Sigmoid colon (tissue), 4 donors: ENCODE measurements around the gene SNCG.

ENCODE experiments used
- EP300 ChIP-seq, 4 donors: sonication (generic); formaldehyde crosslinking; IDR thresholded peaks; one replicate each; pipeline ENCODE4 v1.6.1; 2017; ENCODE audit warnings: antibody characterized with exemption in 4 of 4
- POLR2A ChIP-seq, 2 donors: fragments of 450-650 bp; IDR thresholded peaks; one replicate each; pipeline ENCODE4 v1.6.1; 2016; ENCODE audit warnings: antibody characterized with exemption in 2 of 2, mild to moderate bottlenecking in 2 of 2, moderate library complexity in 2 of 2
- POLR2AphosphoS5 ChIP-seq, 4 donors: sonication (generic); formaldehyde crosslinking; IDR thresholded peaks; one replicate each; pipeline ENCODE4 v1.6.1; 2017; ENCODE audit warnings: antibody characterized with exemption in 4 of 4
- TF ChIP-seq, protein P1 (sequence below), 4 experiments: fragments of 450-650 bp in 3 of 4; fragments of 200-600 bp in 1 of 4; IDR thresholded peaks; one replicate each; pipeline ENCODE4 v1.5.1; 2016 to 2019; ENCODE audit warnings: antibody characterized with exemption in 4 of 4, mild to moderate bottlenecking in 3 of 4, moderate library complexity in 2 of 4

DNA sequence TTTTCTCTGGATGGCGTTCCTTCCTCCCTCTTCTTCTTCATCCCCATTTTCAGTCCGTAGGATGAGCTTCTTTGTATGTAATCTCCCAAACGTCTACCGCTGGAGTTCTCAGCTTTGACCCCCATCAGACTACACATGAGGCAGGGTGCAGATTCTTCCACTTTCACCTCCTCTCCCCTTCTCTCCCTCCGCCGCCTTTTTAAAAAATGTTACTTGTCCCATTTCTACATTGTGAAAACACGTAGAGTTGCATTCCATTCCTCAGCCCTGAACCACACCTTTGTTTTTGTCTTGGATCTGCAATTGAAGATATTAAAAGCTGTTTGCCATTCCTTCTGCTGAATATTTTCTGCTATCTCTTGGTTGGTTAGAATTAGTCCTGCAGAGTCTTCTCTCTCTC lies 16.1 kb downstream of the SNCG start:
- TF ChIP-seq, protein P1, sequence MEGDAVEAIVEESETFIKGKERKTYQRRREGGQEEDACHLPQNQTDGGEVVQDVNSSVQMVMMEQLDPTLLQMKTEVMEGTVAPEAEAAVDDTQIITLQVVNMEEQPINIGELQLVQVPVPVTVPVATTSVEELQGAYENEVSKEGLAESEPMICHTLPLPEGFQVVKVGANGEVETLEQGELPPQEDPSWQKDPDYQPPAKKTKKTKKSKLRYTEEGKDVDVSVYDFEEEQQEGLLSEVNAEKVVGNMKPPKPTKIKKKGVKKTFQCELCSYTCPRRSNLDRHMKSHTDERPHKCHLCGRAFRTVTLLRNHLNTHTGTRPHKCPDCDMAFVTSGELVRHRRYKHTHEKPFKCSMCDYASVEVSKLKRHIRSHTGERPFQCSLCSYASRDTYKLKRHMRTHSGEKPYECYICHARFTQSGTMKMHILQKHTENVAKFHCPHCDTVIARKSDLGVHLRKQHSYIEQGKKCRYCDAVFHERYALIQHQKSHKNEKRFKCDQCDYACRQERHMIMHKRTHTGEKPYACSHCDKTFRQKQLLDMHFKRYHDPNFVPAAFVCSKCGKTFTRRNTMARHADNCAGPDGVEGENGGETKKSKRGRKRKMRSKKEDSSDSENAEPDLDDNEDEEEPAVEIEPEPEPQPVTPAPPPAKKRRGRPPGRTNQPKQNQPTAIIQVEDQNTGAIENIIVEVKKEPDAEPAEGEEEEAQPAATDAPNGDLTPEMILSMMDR (IDR thresholded peaks at IDR 0.05) = no peak
- TF ChIP-seq POLR2AphosphoS5 (IDR thresholded peaks at IDR 0.05) (no peak), EP300 (IDR thresholded peaks at IDR 0.05) (no peak), POLR2A (IDR thresholded peaks at IDR 0.05) (no peak)
